Caco-2 (cell line): Measurements from ENCODE around the gene SPTB. TPM values are rescaled to one million over a fixed set of nuclear protein-coding genes. Genes with fewer than 3 reads are reported as not detected.

ENCODE experiments used
- BruUV-seq: library from RNA; stranded (reverse); fragments of 400-500 nt; replicated peaks from 2 replicates; lab custom pipeline; 2021; lab: Mats Ljungman, UMichigan
- CTCF ChIA-PET: fragments of 300-600 bp; sonication (Branson Sonifier 250); formaldehyde crosslinking; loops from one replicate; lab custom pipeline; 2022; ENCODE audit warnings: antibody characterized with exemption; lab: Charles Lee
- POLR2A ChIA-PET: fragments of 300-600 bp; sonication (Branson Sonifier 250); formaldehyde crosslinking; loops from one replicate; lab custom pipeline; 2022; ENCODE audit warnings: antibody characterized with exemption; lab: Charles Lee
- DNase-seq, 2 experiments: peaks; one replicate each; pipeline versions ENCODE4 v3.0.0 to v3.0.0-alpha.2; 2020 to 2022
- H3K27me3 ChIP-seq: replicated peaks from 2 replicates; pipeline ENCODE4 v1.6.0; 2011; ENCODE audit warnings: low read length; ENCODE audit not compliant: control insufficient read depth, insufficient read depth
- H3K36me3 ChIP-seq: 2 replicates; pipeline ENCODE4 v1.5.1; 2011; ENCODE audit warnings: low read length; ENCODE audit not compliant: control insufficient read depth, insufficient read depth
- H3K4me1 ChIP-seq: fragments of 250-450 bp; sonication (Bioruptor Pico); 2 replicates; pipeline ENCODE4 v1.5.1; 2020; ENCODE audit warnings: mild to moderate bottlenecking
- H3K4me3 ChIP-seq: 2 replicates; pipeline ENCODE4 v1.5.1; 2011; ENCODE audit warnings: low read depth, mild to moderate bottlenecking, control low read depth, low read length
- H3K9me3 ChIP-seq: fragments of 250-450 bp; sonication (Bioruptor Pico); 2 replicates; pipeline ENCODE4 v1.5.1; 2020; ENCODE audit warnings: mild to moderate bottlenecking, moderate library complexity
- H3K27ac Mint-ChIP-seq: one replicate; pipeline ENCODE4 v1.8.0; 2022; ENCODE audit warnings: mixed read lengths; ENCODE audit not compliant: unreplicated experiment
- H3K27me3 Mint-ChIP-seq: one replicate; pipeline ENCODE4 v1.8.0; 2022; ENCODE audit warnings: mixed read lengths; ENCODE audit not compliant: insufficient read depth, unreplicated experiment
- H3K36me3 Mint-ChIP-seq: one replicate; pipeline ENCODE4 v1.8.0; 2022; ENCODE audit warnings: mild to moderate bottlenecking, mixed read lengths; ENCODE audit not compliant: insufficient read depth, unreplicated experiment
- H3K4me1 Mint-ChIP-seq: one replicate; pipeline ENCODE4 v1.8.0; 2022; ENCODE audit warnings: low read depth, mixed read lengths; ENCODE audit not compliant: unreplicated experiment
- H3K4me3 Mint-ChIP-seq: one replicate; pipeline ENCODE4 v1.8.0; 2022; ENCODE audit warnings: mild to moderate bottlenecking, moderate library complexity, mixed read lengths; ENCODE audit not compliant: unreplicated experiment
- H3K9me3 Mint-ChIP-seq: one replicate; pipeline ENCODE4 v1.8.0; 2022; ENCODE audit warnings: mixed read lengths; ENCODE audit not compliant: unreplicated experiment
- intact Hi-C: fragments of 100-400 bp; cut with micrococcal nuclease; formaldehyde crosslinking; loops from one replicate; pipeline ENCODE4 v1.10.0; 2022; ENCODE audit not compliant: unreplicated experiment
- total RNA-seq: library from RNA; stranded (reverse); gene quantifications from 2 replicates; pipeline ENCODE4 v1.2.3, GENCODE V29; 2022
- TF ChIP-seq, protein P1 (sequence below), 2 experiments: fragments of 200-600 bp in 1 of 2; IDR thresholded peaks; 1 replicate in 1 of 2; 2 replicates in 1 of 2; pipeline versions ENCODE4 v1.5.1 to v1.8.0; 2011 to 2022; ENCODE audit warnings: antibody characterized with exemption in 1 of 2, control low read depth in 1 of 2, inconsistent platforms in 1 of 2, low read depth in 1 of 2, low read length in 1 of 2, mild to moderate bottlenecking in 1 of 2, moderate library complexity in 1 of 2; ENCODE audit not compliant: insufficient read depth in 1 of 2, severe bottlenecking in 1 of 2, unreplicated experiment in 1 of 2

Gene SPTB
- total RNA-seq, 1 experiment from 2014 or later: 1.7 TPM

DNA sequence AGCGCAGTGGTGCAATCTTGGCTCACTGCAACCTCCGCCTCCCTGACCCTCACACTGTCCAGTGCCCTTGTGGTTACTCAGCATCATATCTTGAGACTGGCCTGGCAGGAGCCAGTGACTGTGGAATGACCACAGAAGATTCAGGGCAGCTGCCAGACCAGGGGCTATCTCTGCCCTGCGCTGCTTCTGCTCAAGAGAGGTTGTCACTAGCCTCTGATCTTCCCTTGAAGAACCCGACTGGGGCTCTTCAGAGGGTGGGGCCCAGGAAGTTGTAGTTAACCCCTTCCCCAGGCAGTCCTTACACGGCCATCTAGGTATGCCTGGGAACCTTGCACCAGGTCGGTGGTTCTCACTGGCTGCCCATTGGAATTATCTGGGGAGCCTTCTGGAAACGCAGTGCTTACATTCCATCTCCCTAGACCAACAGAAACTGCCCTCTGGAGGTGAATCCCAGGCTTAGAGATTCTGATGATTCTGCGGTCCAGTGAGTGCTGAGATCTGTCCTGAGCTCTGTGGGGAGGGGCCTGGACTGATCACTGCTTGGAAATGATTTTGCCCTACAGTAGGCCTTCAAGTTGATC lies 134.1 kb downstream of the SPTB start:
- Histone ChIP-seq H3K36me3 (peaks cover 18% of the 10 kb centered on the region), H3K4me1 (no peaks in the 10 kb centered on the region), H3K4me3 (no peak overlapping the region), H3K27me3 (no peaks in the 10 kb centered on the region), H3K9me3 (no peaks in the 10 kb centered on the region)
- H3K36me3 Mint-ChIP-seq: peaks cover 93% of the 10 kb centered on the region
- BruUV-seq: no TSS peak
- no peak overlapping the region for H3K4me3 Mint-ChIP-seq
- TF ChIP-seq, protein P1, sequence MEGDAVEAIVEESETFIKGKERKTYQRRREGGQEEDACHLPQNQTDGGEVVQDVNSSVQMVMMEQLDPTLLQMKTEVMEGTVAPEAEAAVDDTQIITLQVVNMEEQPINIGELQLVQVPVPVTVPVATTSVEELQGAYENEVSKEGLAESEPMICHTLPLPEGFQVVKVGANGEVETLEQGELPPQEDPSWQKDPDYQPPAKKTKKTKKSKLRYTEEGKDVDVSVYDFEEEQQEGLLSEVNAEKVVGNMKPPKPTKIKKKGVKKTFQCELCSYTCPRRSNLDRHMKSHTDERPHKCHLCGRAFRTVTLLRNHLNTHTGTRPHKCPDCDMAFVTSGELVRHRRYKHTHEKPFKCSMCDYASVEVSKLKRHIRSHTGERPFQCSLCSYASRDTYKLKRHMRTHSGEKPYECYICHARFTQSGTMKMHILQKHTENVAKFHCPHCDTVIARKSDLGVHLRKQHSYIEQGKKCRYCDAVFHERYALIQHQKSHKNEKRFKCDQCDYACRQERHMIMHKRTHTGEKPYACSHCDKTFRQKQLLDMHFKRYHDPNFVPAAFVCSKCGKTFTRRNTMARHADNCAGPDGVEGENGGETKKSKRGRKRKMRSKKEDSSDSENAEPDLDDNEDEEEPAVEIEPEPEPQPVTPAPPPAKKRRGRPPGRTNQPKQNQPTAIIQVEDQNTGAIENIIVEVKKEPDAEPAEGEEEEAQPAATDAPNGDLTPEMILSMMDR (IDR thresholded peaks at IDR 0.05; ENCODE audit: insufficient read depth in 1 of 2, low read depth in 1 of 2, low read length in 1 of 2, severe bottlenecking in 1 of 2, unreplicated experiment in 1 of 2): peak in 1 of 2 experiments; percentile 39
- H3K9me3 Mint-ChIP-seq: no peaks in the 10 kb centered on the region
- peak in 1 of 2 experiments; percentile 44 for DNase-seq
- ChIA-PET CTCF (interaction anchor here (0.8 to 1.5 kb wide), 4 partner anchors 14 to 120 kb away, joined by 3 to 7 read pairs (median 4); partner anchors contain the start of gene PLEKHG3), POLR2A (no interaction called here)
- H3K27me3 Mint-ChIP-seq: no peaks in the 10 kb centered on the region
- H3K4me1 Mint-ChIP-seq: no peaks in the 10 kb centered on the region
- peak overlapping the region; percentile 72 for H3K27ac Mint-ChIP-seq
- intact Hi-C loops: loop anchor here (1.0 kb wide), 1 partner anchor 74 kb away; no protein-coding TSS in a partner anchor

DNA sequence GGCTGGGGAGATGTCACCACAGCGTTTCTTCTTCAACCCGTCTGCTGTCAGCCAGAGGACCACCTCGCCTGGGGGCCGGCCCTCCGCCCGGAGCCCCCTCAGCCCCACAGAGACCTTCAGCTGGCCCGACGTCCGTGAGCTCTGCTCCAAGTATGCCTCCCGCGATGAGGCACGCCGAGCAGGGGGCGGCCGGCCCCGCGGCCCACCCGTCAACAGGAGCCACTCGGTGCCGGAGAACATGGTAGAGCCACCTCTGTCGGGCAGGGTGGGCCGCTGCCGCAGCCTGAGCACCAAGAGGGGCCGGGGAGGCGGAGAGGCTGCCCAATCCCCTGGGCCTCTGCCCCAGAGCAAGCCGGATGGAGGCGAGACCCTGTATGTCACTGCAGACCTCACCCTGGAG lies 136.6 kb downstream of the SPTB start:
- H3K4me1 Mint-ChIP-seq: no peaks in the 10 kb centered on the region
- Histone ChIP-seq H3K9me3 (no peaks in the 10 kb centered on the region), H3K4me3 (no peak overlapping the region), H3K4me1 (no peaks in the 10 kb centered on the region), H3K36me3 (peaks cover 17% of the 10 kb centered on the region), H3K27me3 (no peaks in the 10 kb centered on the region)
- POLR2A ChIA-PET: no interaction called here
- H3K4me3 Mint-ChIP-seq: no peak overlapping the region
- DNase-seq: no peak
- H3K27me3 Mint-ChIP-seq: no peaks in the 10 kb centered on the region
- intact Hi-C loops: no loop called here
- BruUV-seq: no TSS peak
- TF ChIP-seq, protein P1 (IDR thresholded peaks at IDR 0.05; ENCODE audit: insufficient read depth in 1 of 2, low read depth in 1 of 2, low read length in 1 of 2, severe bottlenecking in 1 of 2, unreplicated experiment in 1 of 2): no peak
- H3K36me3 Mint-ChIP-seq: peaks cover 88% of the 10 kb centered on the region
- H3K9me3 Mint-ChIP-seq: no peaks in the 10 kb centered on the region
- CTCF ChIA-PET: no interaction called here
- H3K27ac Mint-ChIP-seq: no peak overlapping the region

DNA sequence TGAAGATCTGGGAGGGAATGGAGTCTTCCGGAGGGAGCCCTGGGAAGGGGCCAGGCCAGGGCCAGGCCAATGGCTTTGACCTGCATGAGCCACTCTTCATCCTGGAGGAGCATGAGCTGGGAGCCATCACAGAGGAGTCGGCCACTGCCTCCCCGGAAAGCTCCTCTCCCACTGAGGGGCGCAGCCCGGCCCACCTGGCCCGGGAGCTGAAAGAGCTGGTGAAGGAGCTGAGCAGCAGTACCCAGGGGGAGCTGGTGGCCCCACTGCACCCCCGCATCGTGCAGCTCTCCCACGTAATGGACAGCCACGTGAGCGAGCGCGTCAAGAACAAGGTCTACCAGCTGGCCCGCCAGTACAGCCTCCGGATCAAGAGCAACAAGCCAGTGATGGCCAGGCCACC lies 137.7 kb downstream of the SPTB start:
- no peak for DNase-seq
- BruUV-seq: no TSS peak
- Mint-ChIP-seq H3K4me3 (no peak overlapping the region), H3K36me3 (peaks cover 78% of the 10 kb centered on the region), H3K9me3 (no peaks in the 10 kb centered on the region), H3K27ac (no peak overlapping the region), H3K4me1 (no peaks in the 10 kb centered on the region), H3K27me3 (no peaks in the 10 kb centered on the region)
- Histone ChIP-seq H3K36me3 (peaks cover 15% of the 10 kb centered on the region), H3K27me3 (no peaks in the 10 kb centered on the region), H3K9me3 (no peaks in the 10 kb centered on the region), H3K4me1 (no peaks in the 10 kb centered on the region), H3K4me3 (no peak overlapping the region)
- ChIA-PET POLR2A (no interaction called here), CTCF (no interaction called here)
- TF ChIP-seq, protein P1 (IDR thresholded peaks at IDR 0.05; ENCODE audit: insufficient read depth in 1 of 2, low read depth in 1 of 2, low read length in 1 of 2, severe bottlenecking in 1 of 2, unreplicated experiment in 1 of 2): no peak
- intact Hi-C loops: no loop called here
